Neuronal stem cell (in vitro differentiated cells): Measurements from ENCODE around the gene RREB1.

Experiments
- DNase-seq: peaks from one replicate; pipeline ENCODE4 v3.0.0-alpha.2; 2013; ENCODE audit warnings: low spot score
- H2AFZ ChIP-seq: one replicate; pipeline ENCODE4 v1.6.1; 2013; ENCODE audit warnings: mild to moderate bottlenecking, low read length, inconsistent platforms
- H2AK5ac ChIP-seq: 2 replicates; pipeline ENCODE4 v1.6.1; 2013; ENCODE audit warnings: low read depth, mild to moderate bottlenecking, inconsistent platforms, low read length, moderate library complexity, mixed read lengths
- H2BK120ac ChIP-seq: 2 replicates; pipeline ENCODE4 v1.6.1; 2013; ENCODE audit warnings: low read depth, mild to moderate bottlenecking, inconsistent platforms, low read length, moderate library complexity, mixed read lengths
- H2BK12ac ChIP-seq: one replicate; pipeline ENCODE4 v1.6.1; 2013; ENCODE audit warnings: low read length, inconsistent platforms
- H2BK15ac ChIP-seq: 2 replicates; pipeline ENCODE4 v1.6.1; 2013; ENCODE audit warnings: mild to moderate bottlenecking, low read length, inconsistent platforms, mixed read lengths
- H2BK5ac ChIP-seq: one replicate; pipeline ENCODE4 v1.6.1; 2013; ENCODE audit warnings: inconsistent platforms, mild to moderate bottlenecking, low read length, moderate library complexity
- H3K14ac ChIP-seq: one replicate; pipeline ENCODE4 v1.6.1; 2013; ENCODE audit warnings: low read length, inconsistent platforms
- H3K18ac ChIP-seq: 2 replicates; pipeline ENCODE4 v1.6.1; 2013; ENCODE audit warnings: low read length, inconsistent platforms
- H3K23ac ChIP-seq: 2 replicates; pipeline ENCODE4 v1.6.1; 2013; ENCODE audit warnings: low read depth, mild to moderate bottlenecking, mixed read lengths, low read length, inconsistent platforms; ENCODE audit not compliant: poor library complexity
- H3K27ac ChIP-seq: replicated peaks from 3 replicates; pipeline ENCODE4 v1.5.1; 2013; ENCODE audit warnings: low read length, inconsistent platforms
- H3K27me3 ChIP-seq, 3 experiments: 2 replicates each; pipeline ENCODE4 v1.6.1; 2013; ENCODE audit warnings: low read length in 3 of 3, mild to moderate bottlenecking in 2 of 3, inconsistent platforms in 1 of 3, low read depth in 1 of 3, mixed read lengths in 1 of 3, moderate library complexity in 1 of 3; ENCODE audit not compliant: control insufficient read depth in 3 of 3, insufficient read depth in 3 of 3
- H3K36me3 ChIP-seq, 2 donors: replicated peaks in 1 of 2; 2 replicates each; pipeline ENCODE4 v1.6.1; 2013; ENCODE audit warnings: low read length in 2 of 2; ENCODE audit not compliant: control insufficient read depth in 2 of 2, insufficient read depth in 2 of 2
- H3K4ac ChIP-seq: 2 replicates; pipeline ENCODE4 v1.6.1; 2013; ENCODE audit warnings: inconsistent platforms, mild to moderate bottlenecking, low read length, moderate library complexity
- H3K4me1 ChIP-seq, 2 donors: 1 replicate in 1 of 2; 2 replicates in 1 of 2; pipeline ENCODE4 v1.6.1; 2013; ENCODE audit warnings: low read length in 2 of 2, low read depth in 1 of 2; ENCODE audit not compliant: control insufficient read depth in 2 of 2, insufficient read depth in 1 of 2
- H3K4me2 ChIP-seq: one replicate; pipeline ENCODE4 v1.6.1; 2013; ENCODE audit warnings: mild to moderate bottlenecking, low read length, inconsistent platforms; ENCODE audit not compliant: insufficient read depth, poor library complexity, severe bottlenecking
- H3K4me3 ChIP-seq, 2 donors: 2 replicates each; pipeline ENCODE4 v1.5.1; 2013; ENCODE audit warnings: low read length in 2 of 2, mild to moderate bottlenecking in 2 of 2, inconsistent platforms in 1 of 2, moderate library complexity in 1 of 2
- H3K79me1 ChIP-seq: one replicate; pipeline ENCODE4 v1.6.1; 2013; ENCODE audit warnings: low read depth, mild to moderate bottlenecking, inconsistent platforms, low read length, moderate library complexity
- H3K9ac ChIP-seq: one replicate; pipeline ENCODE4 v1.6.1; 2013; ENCODE audit warnings: mild to moderate bottlenecking, low read depth, low read length, inconsistent platforms; ENCODE audit not compliant: poor library complexity
- H3K9me3 ChIP-seq, 2 donors: replicated peaks in 1 of 2; 2 replicates each; pipeline versions ENCODE3 to v1.6.1; 2013; ENCODE audit warnings: low read length in 2 of 2, mild to moderate bottlenecking in 2 of 2, inconsistent platforms in 1 of 2, low read depth in 1 of 2, mixed read lengths in 1 of 2, moderate library complexity in 1 of 2; ENCODE audit not compliant: control insufficient read depth in 2 of 2, insufficient read depth in 1 of 2
- H4K8ac ChIP-seq: one replicate; pipeline ENCODE4 v1.6.1; 2013; ENCODE audit warnings: low read depth, mild to moderate bottlenecking, inconsistent platforms, low read length, moderate library complexity
- H4K91ac ChIP-seq: one replicate; pipeline ENCODE4 v1.6.1; 2013; ENCODE audit warnings: low read length, low read depth, mild to moderate bottlenecking, inconsistent platforms; ENCODE audit not compliant: poor library complexity
- WGBS, 2 donors: extraction: QIAGEN DNeasy Blood & Tissue Kit; methylation state at CpG; one replicate each; pipeline ENCODE4 v1.1.7; 2013; ENCODE audit warnings: missing lambda C conversion rate in 2 of 2, mixed read lengths in 1 of 2; ENCODE audit not compliant: insufficient read length in 2 of 2, insufficient replicate concordance in 1 of 2; ENCODE audit errors: extremely low coverage in 2 of 2; 5-methylcytosine and 5-hydroxymethylcytosine counted together

The RREB1 gene

GRCh38 chr6:7157752-7158616, 50.2 kb downstream of the RREB1 start:
- no peak overlapping the region for H3K18ac ChIP-seq
- no peaks in the 10 kb centered on the region for H3K79me1 ChIP-seq
- no peak overlapping the region for H3K4ac ChIP-seq
- no peak overlapping the region for H3K9ac ChIP-seq
- no peaks in the 10 kb centered on the region for H3K9me3 ChIP-seq
- no peaks in the 10 kb centered on the region for H3K36me3 ChIP-seq
- H2BK15ac ChIP-seq, result no peak overlapping the region
- H3K23ac ChIP-seq, result no peak overlapping the region
- no peak overlapping the region for H2BK5ac ChIP-seq
- no peak overlapping the region for H2BK12ac ChIP-seq
- H3K27me3 ChIP-seq, result peaks cover 0 to 4% (median 0%) of the 10 kb centered on the region in 3 experiments
- H3K4me3 ChIP-seq, result no peak overlapping the region
- H4K91ac ChIP-seq, result no peak overlapping the region
- no peak overlapping the region for H3K27ac ChIP-seq
- no peak overlapping the region for H3K4me2 ChIP-seq
- DNase-seq, result no peak
- H3K14ac ChIP-seq, result no peak overlapping the region
- no peak overlapping the region for H2AFZ ChIP-seq
- H2AK5ac ChIP-seq, result no peak overlapping the region
- H4K8ac ChIP-seq, result no peak overlapping the region
- WGBS, 2 donors, result no CpG with 5 or more reads among the region's 6 CpGs
- H3K4me1 ChIP-seq, result peaks cover 3 to 6% of the 10 kb centered on the region in 2 donors
- no peak overlapping the region for H2BK120ac ChIP-seq

GRCh38 chr6:7159790-7160525, 52.2 kb downstream of the RREB1 start:
- Histone ChIP-seq H3K9ac (no peak overlapping the region), H3K9me3 (no peaks in the 10 kb centered on the region), H2BK12ac (no peak overlapping the region), H3K36me3 (no peaks in the 10 kb centered on the region), H2AK5ac (no peak overlapping the region), H2AFZ (no peak overlapping the region), H3K4ac (no peak overlapping the region), H2BK120ac (no peak overlapping the region), H2BK15ac (no peak overlapping the region), H3K14ac (no peak overlapping the region), H4K8ac (no peak overlapping the region), H3K23ac (no peak overlapping the region), H3K4me2 (no peak overlapping the region), H3K18ac (no peak overlapping the region), H3K27ac (no peak overlapping the region), H3K4me3 (no peak overlapping the region), H3K4me1 (peaks cover 3 to 6% of the 10 kb centered on the region in 2 donors), H3K27me3 (peaks cover 0 to 2% (median 0%) of the 10 kb centered on the region in 3 experiments), H3K79me1 (no peaks in the 10 kb centered on the region), H4K91ac (no peak overlapping the region), H2BK5ac (no peak overlapping the region)
- no peak for DNase-seq
- WGBS, 2 donors, result no CpG with 5 or more reads among the region's 4 CpGs

- Histone ChIP-seq H2BK12ac (no peak overlapping the region), H3K4me2 (no peak overlapping the region), H4K8ac (no peak overlapping the region), H3K9ac (no peak overlapping the region), H3K27ac (no peak overlapping the region), H3K36me3 (no peaks in the 10 kb centered on the region), H2AK5ac (no peak overlapping the region), H2BK5ac (no peak overlapping the region), H3K27me3 (peaks cover 0 to 2% (median 0%) of the 10 kb centered on the region in 3 experiments), H3K79me1 (no peaks in the 10 kb centered on the region), H3K4ac (no peak overlapping the region), H3K18ac (no peak overlapping the region), H3K9me3 (no peaks in the 10 kb centered on the region), H3K4me3 (no peak overlapping the region), H2BK15ac (no peak overlapping the region), H3K4me1 (peaks cover 2 to 15% of the 10 kb centered on the region in 2 donors), H4K91ac (no peak overlapping the region), H2AFZ (no peak overlapping the region), H3K14ac (no peak overlapping the region), H2BK120ac (no peak overlapping the region), H3K23ac (no peak overlapping the region)
- DNase-seq, result no peak
Measured at GRCh38 chr6:7161253-7161623, 53.5 kb downstream of the RREB1 start.

- Histone ChIP-seq H3K4me3 (no peak overlapping the region), H3K27me3 (peaks cover 0 to 2% (median 0%) of the 10 kb centered on the region in 3 experiments), H2BK12ac (no peak overlapping the region), H2BK120ac (no peak overlapping the region), H2AK5ac (no peak overlapping the region), H3K9me3 (no peaks in the 10 kb centered on the region), H3K4ac (no peak overlapping the region), H4K8ac (no peak overlapping the region), H3K14ac (no peak overlapping the region), H3K18ac (no peak overlapping the region), H2BK5ac (no peak overlapping the region), H3K9ac (no peak overlapping the region), H2BK15ac (no peak overlapping the region), H3K79me1 (no peaks in the 10 kb centered on the region), H2AFZ (no peak overlapping the region), H3K4me1 (peaks cover 2 to 15% of the 10 kb centered on the region in 2 donors), H3K23ac (no peak overlapping the region), H3K36me3 (no peaks in the 10 kb centered on the region), H3K27ac (no peak overlapping the region), H3K4me2 (no peak overlapping the region), H4K91ac (no peak overlapping the region)
- no CpG with 5 or more reads among the region's 4 CpGs for WGBS, 2 donors
- no peak for DNase-seq
Measured at GRCh38 chr6:7161845-7162244, 54.1 kb downstream of the RREB1 start.
